NCI-H2196 treated with DMSO at 0.1 percent for 48 hours (cell line): Measurements from ENCODE around the gene GPR158.

Source experiments
- DNase-seq: peaks from one replicate; lab custom pipeline; 2025; ENCODE audit not compliant: unreplicated experiment; lab: John Stamatoyannopoulos, UW

The GPR158 gene

DNA sequence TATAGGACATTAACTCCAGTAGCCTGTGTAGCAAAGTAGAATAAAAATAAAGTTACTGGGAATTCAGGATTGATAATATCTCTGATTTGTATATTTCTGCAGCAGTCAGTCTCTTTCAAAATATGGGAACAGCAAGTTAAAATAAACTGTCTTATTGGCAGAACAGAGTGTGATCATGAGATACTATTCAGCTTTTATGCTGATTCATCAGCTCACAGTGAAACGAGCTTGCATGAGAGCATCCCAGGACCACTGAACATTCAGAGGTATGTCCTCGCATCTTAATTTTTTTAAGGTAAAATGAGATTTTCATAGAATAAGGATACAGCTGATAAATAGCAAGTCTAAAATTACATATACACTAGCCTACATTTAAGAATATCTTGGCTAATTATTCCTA is 476.7 kb downstream of the GPR158 start:
- DNase-seq, result no peak
